Measurements from ENCODE around the gene TFR2.

TFR2 gene

DNA sequence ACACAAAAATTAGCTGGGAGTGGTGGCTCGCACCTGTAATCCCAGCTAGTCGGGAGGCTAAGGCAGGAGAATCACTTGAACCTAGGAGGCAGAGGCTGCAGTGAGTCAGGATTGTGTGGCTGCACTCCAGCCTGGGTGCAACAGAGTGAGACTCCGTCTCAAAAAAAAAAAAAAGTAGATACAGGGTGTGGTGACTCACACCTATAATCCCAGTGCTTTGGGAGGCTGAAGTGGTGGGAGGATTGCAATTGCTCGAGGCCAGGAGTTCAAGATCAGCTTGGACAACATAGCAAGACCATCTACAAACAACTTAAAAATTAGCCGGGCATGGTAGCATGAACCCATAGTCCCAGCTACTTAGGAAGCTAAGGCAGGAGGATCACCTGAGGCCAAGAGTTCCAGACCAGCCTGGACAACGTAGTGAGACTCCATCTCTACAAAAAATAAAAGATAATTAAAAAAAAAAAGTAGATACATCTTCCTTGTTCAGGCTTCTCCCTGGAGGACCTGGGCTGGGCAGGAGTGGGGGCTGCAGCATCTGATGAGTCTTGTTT is 27.0 kb downstream of the TFR2 start:
- Histone ChIP-seq H3K27me3 (ENCODE audit: control insufficient read depth, insufficient read depth, low read length) (no peaks in the 10 kb centered on the region), H3K4me1 (ENCODE audit: control insufficient read depth, low read depth, low read length) (no peaks in the 10 kb centered on the region), H3K27ac (ENCODE audit: low read length) (no peak overlapping the region), H3K36me3 (ENCODE audit: control insufficient read depth, low read depth, low read length) (no peaks in the 10 kb centered on the region), H3K9me3 (ENCODE audit: control insufficient read depth, low read depth, low read length) (no peaks in the 10 kb centered on the region), H3K4me3 (ENCODE audit: low read length) (no peak overlapping the region), H3K9ac (ENCODE audit: low read length) (no peak overlapping the region)

DNA sequence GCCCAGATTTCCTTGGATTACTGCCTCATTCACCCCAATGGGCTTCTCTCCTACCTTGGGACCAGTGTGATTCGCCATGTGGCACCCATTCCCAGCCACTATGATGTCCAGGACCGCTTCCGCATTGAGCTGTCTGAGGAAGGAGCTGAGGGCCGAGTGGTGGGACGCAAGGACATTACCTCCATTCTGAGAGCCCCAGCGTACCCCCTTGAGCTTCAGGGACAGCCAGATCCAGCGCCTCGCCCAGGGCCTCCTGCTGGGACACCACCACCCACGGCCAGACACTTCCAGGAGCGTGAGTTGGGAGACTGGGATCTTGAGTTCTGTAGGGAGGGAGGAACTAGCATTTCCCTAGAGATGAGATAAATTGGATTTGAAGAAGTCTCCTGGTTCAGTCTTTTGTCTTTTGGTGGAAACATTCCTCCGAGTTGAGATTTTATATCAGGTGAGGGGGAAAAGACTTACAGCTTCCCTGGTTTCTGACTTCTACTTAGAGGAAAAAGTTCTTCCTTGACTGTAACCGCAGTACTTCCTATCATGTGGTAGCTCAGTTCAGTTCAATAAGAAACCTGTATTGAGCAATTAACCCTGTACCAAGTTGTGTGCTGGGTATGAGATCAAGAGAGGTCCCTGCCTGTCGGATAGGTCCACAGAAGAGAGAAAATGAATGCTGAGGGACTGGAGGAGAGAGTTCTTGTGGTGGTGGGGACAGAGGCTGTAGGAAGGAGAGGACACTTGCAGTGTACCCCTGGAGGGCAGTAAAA is 27.8 kb downstream of the TFR2 start:
- no peak overlapping the region for H3K9ac ChIP-seq (ENCODE audit: low read length)
- no peaks in the 10 kb centered on the region for H3K27me3 ChIP-seq (ENCODE audit: control insufficient read depth, insufficient read depth, low read length)
- no peak overlapping the region for H3K4me3 ChIP-seq (ENCODE audit: low read length)
- H3K9me3 ChIP-seq (ENCODE audit: control insufficient read depth, low read depth, low read length), result no peaks in the 10 kb centered on the region
- no peaks in the 10 kb centered on the region for H3K4me1 ChIP-seq (ENCODE audit: control insufficient read depth, low read depth, low read length)
- no peak overlapping the region for H3K27ac ChIP-seq (ENCODE audit: low read length)
- no peaks in the 10 kb centered on the region for H3K36me3 ChIP-seq (ENCODE audit: control insufficient read depth, low read depth, low read length)

DNA sequence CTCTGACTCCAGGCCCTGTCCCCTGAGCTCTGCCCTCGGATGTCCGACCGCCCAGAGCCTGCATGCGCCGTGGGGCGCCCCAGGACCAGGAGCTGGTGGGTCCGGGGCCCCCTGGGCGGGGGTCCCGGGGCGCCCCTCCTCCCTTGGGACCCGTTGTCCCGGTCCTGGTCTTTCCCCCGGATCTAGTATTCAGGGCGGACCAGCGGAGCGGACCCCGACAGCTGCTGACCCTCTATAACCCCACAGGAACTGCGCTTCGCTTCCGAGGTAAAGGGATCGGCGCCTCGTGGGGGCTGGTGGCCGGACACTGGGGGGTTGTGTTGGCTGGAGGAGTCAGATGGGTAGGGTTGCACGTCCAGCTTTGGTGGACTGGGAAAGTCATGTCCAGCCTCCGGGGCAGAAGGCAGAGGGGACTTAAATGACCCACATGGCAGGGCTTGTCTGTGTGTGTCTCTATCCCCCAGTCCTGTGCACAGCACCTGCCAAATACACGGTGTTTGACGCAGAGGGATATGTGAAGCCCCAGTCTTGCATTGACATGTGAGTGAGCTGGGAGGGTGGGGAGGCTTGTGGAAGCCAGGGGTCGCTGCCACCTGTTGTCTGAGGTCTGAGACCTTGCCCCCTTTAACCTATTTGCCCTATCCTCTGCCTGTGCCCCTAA is 28.5 kb downstream of the TFR2 start:
- Histone ChIP-seq H3K27ac (ENCODE audit: low read length) (no peak overlapping the region), H3K9me3 (ENCODE audit: control insufficient read depth, low read depth, low read length) (no peaks in the 10 kb centered on the region), H3K27me3 (ENCODE audit: control insufficient read depth, insufficient read depth, low read length) (no peaks in the 10 kb centered on the region), H3K4me1 (ENCODE audit: control insufficient read depth, low read depth, low read length) (no peaks in the 10 kb centered on the region), H3K9ac (ENCODE audit: low read length) (peak overlapping the region; percentile 17), H3K4me3 (ENCODE audit: low read length) (peak overlapping the region; percentile 83), H3K36me3 (ENCODE audit: control insufficient read depth, low read depth, low read length) (no peaks in the 10 kb centered on the region)

DNA sequence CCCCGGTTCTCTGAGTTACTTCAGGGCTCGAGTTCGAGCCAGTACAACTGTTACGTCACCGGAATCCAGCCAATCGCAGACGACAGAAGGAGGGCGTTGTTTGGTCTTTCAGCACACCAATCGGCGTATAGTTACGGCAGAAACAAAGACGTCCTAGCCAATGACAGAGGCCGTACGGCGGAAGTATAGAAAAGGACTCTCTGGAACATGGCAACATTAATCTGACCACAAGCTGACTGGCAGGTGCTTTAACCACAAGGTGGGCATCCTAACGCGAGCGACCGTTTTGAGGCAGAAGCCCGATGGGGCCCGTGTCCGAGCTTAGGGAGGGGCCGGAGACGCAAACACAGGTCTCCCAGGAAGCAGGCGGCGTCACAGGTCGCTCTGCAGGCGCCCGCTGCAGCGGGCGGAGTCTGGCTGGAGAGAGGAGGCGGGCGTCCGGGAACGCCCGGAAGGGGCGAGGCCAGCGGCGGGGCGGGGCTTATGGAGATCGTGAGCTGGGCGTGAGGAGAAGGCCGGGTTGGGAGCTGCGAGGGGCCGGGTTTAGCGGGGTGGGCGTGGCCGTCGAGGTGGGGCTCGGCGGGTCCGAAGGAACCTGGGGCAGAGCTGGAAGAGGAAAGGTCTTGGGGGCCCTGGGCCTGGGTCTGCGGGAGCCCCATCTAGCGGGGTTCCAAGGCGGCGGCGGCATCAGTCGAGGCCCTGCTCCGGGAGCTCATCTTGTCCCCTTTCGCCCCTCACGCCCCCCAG is 29.2 kb downstream of the TFR2 start, which contains the start of gene MOSPD3:
Gene MOSPD3, plus strand, starts transcription at position 558 of the 747 bp plus-strand sequence. CDS start 252 bp downstream, outside the sequence.
- peak within 1 kb of the TSS; percentile 80 for H3K9ac ChIP-seq (ENCODE audit: low read length)
- H3K36me3 ChIP-seq (ENCODE audit: control insufficient read depth, low read depth, low read length), result no peaks in the 10 kb centered on the region
- H3K27me3 ChIP-seq (ENCODE audit: control insufficient read depth, insufficient read depth, low read length), result no peaks in the 10 kb centered on the region
- H3K4me3 ChIP-seq (ENCODE audit: low read length), result peak within 1 kb of the TSS; percentile 83
- peak within 1 kb of the TSS; percentile 95 for H3K27ac ChIP-seq (ENCODE audit: low read length)
- H3K4me1 ChIP-seq (ENCODE audit: control insufficient read depth, low read depth, low read length), result no peaks in the 10 kb centered on the region
- no peaks in the 10 kb centered on the region for H3K9me3 ChIP-seq (ENCODE audit: control insufficient read depth, low read depth, low read length)

DNA sequence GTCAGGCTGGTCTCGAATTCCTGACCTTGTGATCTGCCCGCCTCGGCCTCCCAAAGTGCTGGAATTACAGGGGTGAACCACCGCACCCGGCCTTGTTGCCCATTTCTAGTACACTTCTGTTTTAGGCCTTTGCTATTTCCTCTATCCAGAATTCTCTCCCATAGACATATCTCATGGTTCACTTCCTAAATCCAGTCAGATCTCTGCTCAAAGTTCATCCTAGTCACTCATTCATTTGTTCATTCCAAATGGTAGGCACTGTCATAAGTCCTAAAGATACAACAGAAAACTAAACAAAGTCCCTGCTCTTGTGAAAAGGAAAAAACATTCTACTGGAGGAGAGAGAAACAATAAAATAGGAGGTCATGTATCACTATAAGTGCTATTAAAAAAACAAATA is 31.4 kb downstream of the TFR2 start:
- Histone ChIP-seq H3K4me1 (ENCODE audit: control insufficient read depth, low read depth, low read length) (peaks cover 5% of the 10 kb centered on the region), H3K36me3 (ENCODE audit: control insufficient read depth, low read depth, low read length) (no peaks in the 10 kb centered on the region), H3K27ac (ENCODE audit: low read length) (no peak overlapping the region), H3K4me3 (ENCODE audit: low read length) (no peak overlapping the region), H3K9ac (ENCODE audit: low read length) (no peak overlapping the region), H3K27me3 (ENCODE audit: control insufficient read depth, insufficient read depth, low read length) (peaks cover 18% of the 10 kb centered on the region), H3K9me3 (ENCODE audit: control insufficient read depth, low read depth, low read length) (no peaks in the 10 kb centered on the region)

DNA sequence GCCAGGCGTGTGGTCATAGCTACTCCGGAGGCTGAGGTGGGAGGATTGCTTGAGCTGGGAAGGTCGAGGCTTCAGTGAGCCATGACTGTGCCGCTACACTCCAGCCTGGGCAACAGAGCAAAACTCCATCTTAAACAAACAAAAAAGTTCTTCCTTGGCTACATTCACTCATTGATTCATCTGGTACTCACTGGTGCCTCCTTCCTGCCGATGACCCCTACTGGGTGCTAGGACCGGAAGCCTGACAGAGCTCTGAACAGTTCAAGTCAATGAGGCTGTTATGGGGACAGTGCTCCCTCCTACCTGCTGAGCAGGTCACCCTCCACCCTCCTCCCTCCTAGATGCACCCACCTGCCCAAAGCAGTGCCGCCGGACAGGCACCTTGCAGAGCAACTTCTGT is 34.2 kb downstream of the TFR2 start:
- H3K4me3 ChIP-seq (ENCODE audit: low read length), result no peak overlapping the region
- peaks cover 19% of the 10 kb centered on the region for H3K4me1 ChIP-seq (ENCODE audit: control insufficient read depth, low read depth, low read length)
- no peaks in the 10 kb centered on the region for H3K9me3 ChIP-seq (ENCODE audit: control insufficient read depth, low read depth, low read length)
- no peaks in the 10 kb centered on the region for H3K36me3 ChIP-seq (ENCODE audit: control insufficient read depth, low read depth, low read length)
- no peak overlapping the region for H3K9ac ChIP-seq (ENCODE audit: low read length)
- H3K27ac ChIP-seq (ENCODE audit: low read length), result no peak overlapping the region
- peaks cover 20% of the 10 kb centered on the region for H3K27me3 ChIP-seq (ENCODE audit: control insufficient read depth, insufficient read depth, low read length)

DNA sequence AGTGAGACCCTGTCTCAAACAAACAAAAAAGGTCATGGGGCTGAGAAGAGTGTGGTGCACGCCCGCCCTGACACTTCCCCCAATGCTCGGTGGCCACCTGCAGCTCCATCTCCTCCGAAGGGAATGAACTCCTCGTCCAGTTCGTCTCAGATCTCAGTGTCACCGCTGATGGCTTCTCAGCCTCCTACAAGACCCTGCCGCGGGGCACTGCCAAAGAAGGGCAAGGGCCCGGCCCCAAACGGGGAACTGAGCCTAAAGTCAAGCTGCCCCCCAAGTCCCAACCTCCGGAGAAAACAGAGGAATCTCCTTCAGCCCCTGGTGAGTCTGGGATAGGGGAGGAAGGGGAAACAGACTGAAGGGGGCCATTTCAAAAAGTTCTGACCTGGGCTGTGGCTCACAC is 35.0 kb downstream of the TFR2 start:
- Histone ChIP-seq H3K27ac (ENCODE audit: low read length) (no peak overlapping the region), H3K4me1 (ENCODE audit: control insufficient read depth, low read depth, low read length) (peaks cover 22% of the 10 kb centered on the region), H3K27me3 (ENCODE audit: control insufficient read depth, insufficient read depth, low read length) (peaks cover 20% of the 10 kb centered on the region), H3K9me3 (ENCODE audit: control insufficient read depth, low read depth, low read length) (no peaks in the 10 kb centered on the region), H3K36me3 (ENCODE audit: control insufficient read depth, low read depth, low read length) (no peaks in the 10 kb centered on the region), H3K9ac (ENCODE audit: low read length) (no peak overlapping the region), H3K4me3 (ENCODE audit: low read length) (no peak overlapping the region)

DNA sequence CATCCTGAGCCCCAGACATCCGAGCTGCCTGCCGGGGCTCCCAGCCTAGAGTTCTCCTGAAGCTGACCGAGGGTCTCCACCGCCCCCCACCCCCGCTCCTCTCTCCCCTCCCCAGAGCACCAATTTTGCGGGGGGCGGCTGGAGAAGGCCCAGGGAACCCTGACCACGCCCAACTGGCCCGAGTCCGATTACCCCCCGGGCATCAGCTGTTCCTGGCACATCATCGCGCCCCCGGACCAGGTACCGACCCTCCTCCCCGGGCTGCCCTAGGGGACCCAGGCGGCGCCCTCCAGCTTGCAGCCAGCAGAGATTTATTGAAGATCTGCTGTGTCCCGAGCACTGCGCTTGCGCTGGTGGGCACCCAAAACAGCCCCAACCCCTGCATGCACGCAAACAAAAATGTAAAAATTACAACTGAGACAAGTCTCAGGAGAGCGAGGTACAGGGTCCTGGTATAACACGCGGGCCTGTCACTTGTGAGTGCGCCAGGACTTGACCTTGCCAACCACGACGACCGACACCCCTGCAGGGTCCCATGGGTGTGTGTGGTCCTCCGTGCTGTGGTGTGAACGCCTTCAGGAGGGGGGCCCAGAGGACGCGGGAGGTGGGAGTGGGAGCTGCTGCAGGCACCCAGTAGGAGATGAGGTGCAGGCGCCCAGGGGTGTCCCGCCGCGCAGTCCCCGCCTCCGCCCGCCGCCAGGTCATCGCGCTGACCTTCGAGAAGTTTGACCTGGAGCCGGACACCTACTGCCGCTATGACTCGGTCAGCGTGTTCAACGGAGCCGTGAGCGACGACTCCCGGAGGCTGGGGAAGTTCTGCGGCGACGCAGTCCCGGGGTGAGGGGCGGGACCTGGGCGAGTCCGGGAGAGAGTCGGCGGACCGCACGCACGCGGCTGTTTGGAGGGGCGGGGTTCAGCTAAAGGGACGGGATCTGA is 36.1 kb downstream of the TFR2 start:
- H3K36me3 ChIP-seq (ENCODE audit: control insufficient read depth, low read depth, low read length), result no peaks in the 10 kb centered on the region
- peak overlapping the region; percentile 71 for H3K4me3 ChIP-seq (ENCODE audit: low read length)
- H3K4me1 ChIP-seq (ENCODE audit: control insufficient read depth, low read depth, low read length), result peaks cover 22% of the 10 kb centered on the region
- H3K27me3 ChIP-seq (ENCODE audit: control insufficient read depth, insufficient read depth, low read length), result peaks cover 20% of the 10 kb centered on the region
- no peaks in the 10 kb centered on the region for H3K9me3 ChIP-seq (ENCODE audit: control insufficient read depth, low read depth, low read length)
- H3K9ac ChIP-seq (ENCODE audit: low read length), result no peak overlapping the region
- H3K27ac ChIP-seq (ENCODE audit: low read length), result no peak overlapping the region

DNA sequence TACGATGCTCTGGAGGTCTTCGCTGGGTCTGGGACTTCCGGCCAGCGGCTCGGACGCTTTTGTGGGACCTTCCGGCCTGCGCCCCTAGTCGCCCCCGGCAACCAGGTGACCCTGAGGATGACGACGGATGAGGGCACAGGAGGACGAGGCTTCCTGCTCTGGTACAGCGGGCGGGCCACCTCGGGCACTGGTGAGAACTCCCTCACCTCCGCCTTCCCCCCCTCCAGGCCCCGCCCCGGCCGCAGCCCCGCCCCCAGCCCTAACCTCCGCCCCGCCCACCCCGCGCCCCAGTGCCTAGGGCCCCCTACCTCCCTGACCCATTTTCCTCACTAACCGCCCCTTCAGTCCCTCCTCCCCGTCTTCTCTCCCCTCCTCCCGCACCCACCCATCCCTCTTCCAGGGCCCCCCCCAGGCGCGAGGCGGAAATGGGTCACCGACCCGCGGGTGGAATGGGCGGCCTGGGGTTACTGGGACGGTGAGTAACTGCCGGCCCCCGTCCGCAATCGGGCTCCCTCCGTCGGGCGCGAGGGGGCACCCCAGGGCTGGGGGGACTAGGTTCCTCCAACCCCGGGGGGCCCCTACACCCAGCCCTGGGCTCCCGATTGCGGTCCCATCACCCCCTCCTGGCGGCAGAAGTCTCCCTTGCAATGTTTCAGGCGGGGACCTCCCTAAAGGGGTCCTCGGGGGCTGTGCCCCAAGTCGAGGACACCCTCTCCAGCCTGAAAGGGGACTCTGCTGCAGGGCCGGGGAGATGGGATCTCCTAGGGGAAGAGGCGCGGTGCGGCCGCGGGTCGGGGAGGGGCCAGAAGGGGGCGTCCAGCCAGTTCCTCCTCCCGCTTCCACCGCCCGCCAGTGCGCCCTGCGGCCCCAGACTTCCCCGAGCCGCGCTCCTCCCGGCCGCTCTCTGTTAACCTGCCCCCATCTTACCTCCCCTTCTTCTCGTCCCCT is 37.0 kb downstream of the TFR2 start:
- no peaks in the 10 kb centered on the region for H3K9me3 ChIP-seq (ENCODE audit: control insufficient read depth, low read depth, low read length)
- peak overlapping the region; percentile 55 for H3K9ac ChIP-seq (ENCODE audit: low read length)
- H3K4me3 ChIP-seq (ENCODE audit: low read length), result peak overlapping the region; percentile 71
- H3K27me3 ChIP-seq (ENCODE audit: control insufficient read depth, insufficient read depth, low read length), result peaks cover 20% of the 10 kb centered on the region
- H3K27ac ChIP-seq (ENCODE audit: low read length), result no peak overlapping the region
- no peaks in the 10 kb centered on the region for H3K36me3 ChIP-seq (ENCODE audit: control insufficient read depth, low read depth, low read length)
- H3K4me1 ChIP-seq (ENCODE audit: control insufficient read depth, low read depth, low read length), result peaks cover 22% of the 10 kb centered on the region

DNA sequence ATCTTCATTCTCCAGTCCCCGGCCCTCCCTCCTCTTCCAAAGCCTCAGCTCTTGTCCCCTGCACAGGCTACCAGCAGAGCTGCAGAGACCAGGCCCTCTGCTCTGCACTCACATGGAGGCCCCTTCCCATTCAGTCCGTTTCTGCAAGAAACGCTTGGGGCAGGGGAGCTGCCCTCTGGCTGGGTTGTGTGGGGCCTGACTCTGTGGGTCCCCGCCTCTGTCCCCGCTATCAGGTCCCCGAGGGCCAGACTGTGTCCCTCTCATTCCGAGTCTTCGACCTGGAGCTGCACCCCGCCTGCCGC is 37.7 kb downstream of the TFR2 start:
- Histone ChIP-seq H3K36me3 (ENCODE audit: control insufficient read depth, low read depth, low read length) (no peaks in the 10 kb centered on the region), H3K9me3 (ENCODE audit: control insufficient read depth, low read depth, low read length) (no peaks in the 10 kb centered on the region), H3K4me1 (ENCODE audit: control insufficient read depth, low read depth, low read length) (peaks cover 22% of the 10 kb centered on the region), H3K27me3 (ENCODE audit: control insufficient read depth, insufficient read depth, low read length) (peaks cover 20% of the 10 kb centered on the region), H3K4me3 (ENCODE audit: low read length) (peak overlapping the region; percentile 61), H3K9ac (ENCODE audit: low read length) (peak overlapping the region; percentile 55), H3K27ac (ENCODE audit: low read length) (no peak overlapping the region)

All from iPS-18a (cell line).